ENCODE data around the gene STEAP2.

Gene STEAP2

GRCh38 chr7:90229682-90230081 lies 18.1 kb downstream of the STEAP2 start:
- H3K4me3 ChIP-seq (ENCODE audit: control insufficient read depth, low read depth, low read length): no peak overlapping the region
- DNase-seq (ENCODE audit: low read depth): no peak
- no peak for TF ChIP-seq CTCF (IDR thresholded peaks at IDR 0.05; ENCODE audit: control insufficient read depth, insufficient read depth, low read depth, low read length, missing control alignments)

GRCh38 chr7:90230834-90231233 lies 19.3 kb downstream of the STEAP2 start:
- no peak overlapping the region for H3K4me3 ChIP-seq (ENCODE audit: control insufficient read depth, low read depth, low read length)
- TF ChIP-seq CTCF (IDR thresholded peaks at IDR 0.05; ENCODE audit: control insufficient read depth, insufficient read depth, low read depth, low read length, missing control alignments): no peak

GRCh38 chr7:90231304-90231703 lies 19.8 kb downstream of the STEAP2 start:
- no peak overlapping the region for H3K4me3 ChIP-seq (ENCODE audit: control insufficient read depth, low read depth, low read length)
- TF ChIP-seq CTCF (IDR thresholded peaks at IDR 0.05; ENCODE audit: control insufficient read depth, insufficient read depth, low read depth, low read length, missing control alignments): no peak
- no peak for DNase-seq (ENCODE audit: low read depth)

More at GRCh38 chr7:90230834-90231233, 19.3 kb downstream of the STEAP2 start:
- DNase-seq (ENCODE audit: low read depth): no peak

- no peak for TF ChIP-seq CTCF (IDR thresholded peaks at IDR 0.05; ENCODE audit: control insufficient read depth, insufficient read depth, low read depth, low read length, missing control alignments)
- no peak for DNase-seq (ENCODE audit: low read depth)
- H3K4me3 ChIP-seq (ENCODE audit: control insufficient read depth, low read depth, low read length): no peak overlapping the region
Observed at GRCh38 chr7:90232430-90232829, 20.9 kb downstream of the STEAP2 start.

- TF ChIP-seq CTCF (IDR thresholded peaks at IDR 0.05; ENCODE audit: control insufficient read depth, insufficient read depth, low read depth, low read length, missing control alignments): no peak
- H3K4me3 ChIP-seq (ENCODE audit: control insufficient read depth, low read depth, low read length): no peak overlapping the region
- no peak for DNase-seq (ENCODE audit: low read depth)
Observed at GRCh38 chr7:90233569-90233968, 22.0 kb downstream of the STEAP2 start.

- no peak for DNase-seq (ENCODE audit: low read depth)
- no peak for TF ChIP-seq CTCF (IDR thresholded peaks at IDR 0.05; ENCODE audit: control insufficient read depth, insufficient read depth, low read depth, low read length, missing control alignments)
- no peak overlapping the region for H3K4me3 ChIP-seq (ENCODE audit: control insufficient read depth, low read depth, low read length)
Observed at GRCh38 chr7:90236721-90237289, 25.3 kb downstream of the STEAP2 start.

GRCh38 chr7:90238022-90238421 lies 26.5 kb downstream of the STEAP2 start:
- no peak overlapping the region for H3K4me3 ChIP-seq (ENCODE audit: control insufficient read depth, low read depth, low read length)
- DNase-seq (ENCODE audit: low read depth): no peak
- TF ChIP-seq CTCF (IDR thresholded peaks at IDR 0.05; ENCODE audit: control insufficient read depth, insufficient read depth, low read depth, low read length, missing control alignments): no peak
